GM10266 (cell line): ENCODE data around the gene FLAD1.

Experiments
- DNase-seq: peaks from one replicate; pipeline ENCODE4 v3.0.0; 2012; ENCODE audit errors: extremely low spot score
- TF ChIP-seq, protein P1 (sequence below): IDR thresholded peaks from 2 replicates; pipeline ENCODE4 v1.5.1; 2012; ENCODE audit warnings: mild to moderate bottlenecking, low read depth; ENCODE audit not compliant: control insufficient read depth, insufficient read depth; ENCODE audit errors: missing control alignments

Gene FLAD1

DNA sequence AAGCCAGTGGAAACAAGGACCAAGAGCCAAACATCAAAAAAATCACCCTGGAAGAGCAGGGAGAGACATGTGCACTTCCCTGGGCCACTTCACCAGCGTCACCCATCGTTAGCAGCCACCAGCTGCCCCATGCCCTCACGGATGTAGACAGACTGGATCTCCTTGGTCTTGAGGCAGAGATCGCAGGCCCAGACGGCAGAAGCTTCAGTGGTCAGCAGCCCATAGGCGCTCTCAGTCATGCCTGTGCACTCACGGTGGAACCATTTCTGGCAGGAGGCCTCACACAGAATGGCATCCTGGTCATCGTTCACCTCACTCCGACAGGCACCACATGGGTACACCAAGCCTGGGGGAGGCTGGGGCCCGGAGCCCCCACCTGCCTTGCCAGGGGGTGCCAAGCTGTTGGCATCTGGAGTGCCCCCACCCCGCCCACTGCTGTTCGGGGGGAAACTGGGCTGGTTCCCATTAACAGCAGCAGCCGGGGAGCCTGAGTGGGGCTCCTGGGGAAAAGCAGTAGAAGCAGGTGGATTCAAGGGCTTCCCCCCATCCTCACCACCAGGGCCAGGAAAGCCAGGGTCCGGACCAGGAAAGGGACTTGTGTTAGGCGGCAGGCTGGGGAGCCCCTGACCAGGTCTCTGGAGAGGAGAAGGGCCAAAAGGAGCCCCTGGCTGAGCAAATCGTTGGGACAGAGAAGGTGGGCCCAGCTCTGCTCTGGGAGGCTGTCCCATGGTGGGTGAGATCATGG, 24.3 kb upstream of the FLAD1 start:
- TF ChIP-seq, protein P1, sequence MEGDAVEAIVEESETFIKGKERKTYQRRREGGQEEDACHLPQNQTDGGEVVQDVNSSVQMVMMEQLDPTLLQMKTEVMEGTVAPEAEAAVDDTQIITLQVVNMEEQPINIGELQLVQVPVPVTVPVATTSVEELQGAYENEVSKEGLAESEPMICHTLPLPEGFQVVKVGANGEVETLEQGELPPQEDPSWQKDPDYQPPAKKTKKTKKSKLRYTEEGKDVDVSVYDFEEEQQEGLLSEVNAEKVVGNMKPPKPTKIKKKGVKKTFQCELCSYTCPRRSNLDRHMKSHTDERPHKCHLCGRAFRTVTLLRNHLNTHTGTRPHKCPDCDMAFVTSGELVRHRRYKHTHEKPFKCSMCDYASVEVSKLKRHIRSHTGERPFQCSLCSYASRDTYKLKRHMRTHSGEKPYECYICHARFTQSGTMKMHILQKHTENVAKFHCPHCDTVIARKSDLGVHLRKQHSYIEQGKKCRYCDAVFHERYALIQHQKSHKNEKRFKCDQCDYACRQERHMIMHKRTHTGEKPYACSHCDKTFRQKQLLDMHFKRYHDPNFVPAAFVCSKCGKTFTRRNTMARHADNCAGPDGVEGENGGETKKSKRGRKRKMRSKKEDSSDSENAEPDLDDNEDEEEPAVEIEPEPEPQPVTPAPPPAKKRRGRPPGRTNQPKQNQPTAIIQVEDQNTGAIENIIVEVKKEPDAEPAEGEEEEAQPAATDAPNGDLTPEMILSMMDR: no peak
- DNase-seq: no peak

DNA sequence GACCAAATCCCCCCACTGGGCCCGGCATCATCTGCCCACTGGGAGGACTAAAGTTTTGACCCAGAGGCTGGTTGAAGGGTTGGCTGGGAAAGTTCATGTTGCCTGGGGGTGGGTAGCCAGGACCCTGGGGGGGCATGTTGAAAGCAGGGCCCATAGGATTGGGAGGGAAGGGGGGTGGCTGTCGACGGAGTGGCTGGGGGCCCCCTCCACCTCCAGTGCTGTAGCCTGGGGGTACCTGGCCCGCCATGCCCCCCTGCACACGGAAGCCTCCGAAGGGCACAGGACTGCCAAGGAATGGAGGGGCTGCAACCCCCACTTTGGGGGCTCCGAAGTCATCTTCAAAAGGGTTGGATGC, 23.7 kb upstream of the FLAD1 start:
- DNase-seq: no peak
- TF ChIP-seq, protein P1: no peak

DNA sequence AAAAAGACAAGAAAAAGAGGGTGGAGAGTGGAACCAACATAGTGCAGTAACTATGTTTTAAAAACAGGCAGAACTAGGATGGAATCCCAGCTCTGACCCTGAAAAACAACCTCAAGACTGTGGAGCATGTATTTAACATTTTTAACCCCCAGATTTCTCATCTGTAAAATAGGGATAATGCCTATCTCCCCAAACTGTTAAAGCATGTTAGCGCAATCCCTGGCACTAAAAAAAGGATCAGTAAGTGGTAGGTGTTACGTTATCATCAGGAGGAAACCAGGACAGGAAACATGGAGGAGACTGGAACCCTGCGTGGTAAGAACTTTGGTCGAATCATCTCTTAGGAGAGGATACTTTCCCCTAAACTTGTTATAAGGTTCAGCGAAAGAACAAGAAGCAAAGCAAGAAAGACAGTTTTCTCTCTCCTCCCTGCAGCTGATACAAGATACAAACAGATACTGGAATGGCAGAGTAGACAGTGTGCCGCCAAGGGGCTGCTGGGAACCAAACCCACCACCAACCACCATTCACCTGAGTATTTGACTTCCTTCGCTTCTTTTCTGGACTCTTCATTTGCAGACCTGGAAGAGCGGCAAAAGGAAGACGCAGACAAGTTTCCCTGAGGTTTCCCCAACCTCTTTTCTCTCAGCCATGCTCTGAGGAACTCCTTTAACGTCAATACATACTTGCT, 22.6 kb upstream of the FLAD1 start:
- TF ChIP-seq, protein P1: no peak
- DNase-seq: no peak

DNA sequence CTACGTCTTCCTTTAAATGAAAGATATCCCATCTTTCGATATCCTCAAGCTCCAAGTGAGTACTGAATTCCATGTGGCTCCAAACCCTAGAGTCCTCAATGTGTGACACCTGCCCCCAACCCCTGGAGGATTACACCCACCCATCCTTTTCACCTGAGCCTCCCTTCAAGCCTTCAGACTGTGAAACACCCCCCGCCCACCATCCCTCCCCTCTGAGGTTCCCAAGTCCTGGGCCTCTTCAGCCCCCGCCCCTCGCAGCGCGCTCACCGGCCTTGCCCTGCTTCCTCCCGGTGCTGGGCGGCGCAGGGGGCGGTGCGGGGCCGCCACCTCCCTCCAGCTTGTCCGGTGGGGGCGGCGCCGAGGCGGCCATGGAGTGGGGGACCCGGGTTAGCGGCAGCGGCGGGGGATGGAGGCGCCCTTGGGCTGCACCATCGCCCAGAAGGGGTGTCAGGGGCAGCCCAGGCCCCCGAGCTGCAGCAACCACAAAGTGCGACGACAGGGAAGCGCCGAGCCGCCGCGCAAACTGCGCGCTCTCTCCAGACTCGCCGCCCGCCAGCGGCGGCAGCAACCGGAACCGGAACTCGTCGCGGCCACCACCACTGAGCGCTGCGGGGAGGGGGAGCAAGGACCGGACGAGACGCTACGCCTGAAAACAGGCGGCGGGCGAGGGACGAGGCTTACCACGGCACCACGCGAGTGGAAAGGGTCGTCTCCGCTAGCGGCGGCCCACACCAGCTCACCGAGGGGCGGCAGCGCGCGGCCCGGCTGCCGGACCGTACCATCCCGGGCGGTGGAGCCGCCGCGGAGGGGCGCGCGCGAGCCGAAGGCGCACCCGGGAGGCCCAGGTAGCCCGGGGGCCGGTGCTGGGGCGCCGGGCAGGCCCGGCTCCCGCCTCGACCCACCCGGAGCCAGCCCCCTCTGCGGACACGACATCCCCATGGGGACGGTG, 21.7 kb upstream of the FLAD1 start, which contains the start of gene PYGO2:
Gene PYGO2, minus strand, starts transcription at position 576 of the 949 bp plus-strand sequence. Its CDS starts 206 bp downstream, at position 370.
- TF ChIP-seq, protein P1: peak; percentile 71
- peak; percentile 91 for DNase-seq

DNA sequence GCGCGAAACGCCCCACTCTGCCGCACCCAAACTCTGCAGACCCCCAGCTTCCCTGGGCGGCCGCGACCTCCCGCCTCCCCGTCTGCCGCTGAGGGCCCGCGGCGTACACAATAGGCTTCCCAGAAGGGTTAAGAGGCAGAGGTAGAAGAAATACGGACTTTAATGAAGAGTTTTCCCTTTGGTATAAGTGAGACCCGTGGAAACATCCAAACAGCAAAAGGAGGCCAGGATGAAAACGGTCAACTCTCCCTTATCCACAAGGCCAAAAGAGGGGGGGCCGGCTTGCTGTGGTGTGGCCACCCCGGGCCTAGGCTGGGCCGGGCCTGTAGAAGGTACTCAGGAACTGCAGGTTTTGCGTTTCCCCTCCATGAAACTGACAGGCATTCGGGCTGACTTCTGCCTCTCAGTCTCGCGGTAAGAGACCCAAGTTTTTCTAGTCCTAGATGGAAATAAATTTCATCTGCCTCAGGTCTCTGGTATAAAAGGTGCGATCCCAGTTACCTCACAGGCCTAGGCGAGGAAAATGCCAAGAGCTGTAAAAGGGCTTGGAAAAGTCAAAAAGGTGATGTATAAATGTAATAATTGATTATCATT, 20.9 kb upstream of the FLAD1 start:
- TF ChIP-seq, protein P1: no peak
- DNase-seq: peak; percentile 47

DNA sequence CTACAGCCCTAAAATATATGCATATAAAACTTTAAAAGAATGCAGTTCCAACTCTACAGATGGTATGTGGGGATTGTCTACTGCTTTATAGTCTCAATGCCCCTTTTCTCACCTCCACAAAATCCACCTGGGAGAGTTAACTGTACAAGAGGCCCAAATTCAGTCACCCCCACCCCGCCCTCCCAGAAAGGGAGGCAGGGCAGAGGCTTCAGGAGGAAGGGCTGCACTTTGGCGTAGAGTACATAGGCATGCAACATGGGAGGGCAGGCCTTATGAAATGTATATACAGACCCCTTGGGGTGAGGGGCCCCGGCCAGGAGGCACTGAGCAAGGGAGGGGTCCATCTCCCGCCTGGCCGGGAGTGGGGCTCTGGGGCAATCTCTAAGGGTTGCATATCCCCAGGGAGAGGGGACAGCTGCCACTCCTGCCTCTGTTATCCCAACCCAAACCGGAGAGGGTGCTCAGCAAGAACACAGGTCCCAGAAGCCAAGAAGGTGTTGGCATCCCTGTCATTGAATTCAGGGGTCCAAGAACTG, 20.3 kb upstream of the FLAD1 start:
- DNase-seq: no peak
- TF ChIP-seq, protein P1: no peak
